WTC11 (cell line): ENCODE data around the gene DGCR8. TPM values are rescaled to one million over a fixed set of nuclear protein-coding genes. Genes with fewer than 3 reads are reported as not detected.
"Not testable (repeated sequence)": the region's sequence is repeated elsewhere in the genome, so short reads cannot be mapped to it uniquely, and the experiment has no call there.

Source experiments
- ATAC-seq: fragments of 200-7000 bp; cut with Tn5 transposase; 2 replicates; pipeline ENCODE4 v1.10.0; 2021; ENCODE audit warnings: mild to moderate bottlenecking, moderate library complexity
- CTCF ChIA-PET: fragments of 300-600 bp; sonication (Branson Sonifier 250); formaldehyde crosslinking; loops from one replicate; lab custom pipeline; 2021; ENCODE audit warnings: antibody characterized with exemption; lab: Charles Lee
- POLR2A ChIA-PET: fragments of 350-600 bp; sonication (Branson Sonifier 250); formaldehyde crosslinking; loops from one replicate; lab custom pipeline; 2021; ENCODE audit warnings: antibody characterized with exemption; lab: Charles Lee
- DNase-seq: peaks from one replicate; pipeline ENCODE4 v3.0.0; 2021; ENCODE audit warnings: low spot score
- H3K27ac Mint-ChIP-seq: 2 replicates; pipeline ENCODE4 v1.8.0; 2021; ENCODE audit warnings: mixed read lengths
- H3K27me3 Mint-ChIP-seq: 2 replicates; pipeline ENCODE4 v1.8.0; 2021; ENCODE audit warnings: low read depth, mild to moderate bottlenecking, moderate library complexity, mixed read lengths
- H3K36me3 Mint-ChIP-seq: 2 replicates; pipeline ENCODE4 v1.8.0; 2021; ENCODE audit warnings: mixed read lengths
- H3K4me1 Mint-ChIP-seq: 2 replicates; pipeline ENCODE4 v1.8.0; 2022; ENCODE audit warnings: mixed read lengths
- H3K4me3 Mint-ChIP-seq: 2 replicates; pipeline ENCODE4 v1.8.0; 2021; ENCODE audit warnings: mild to moderate bottlenecking, moderate library complexity, mixed read lengths
- H3K9me3 Mint-ChIP-seq: 2 replicates; pipeline ENCODE4 v1.8.0; 2021; ENCODE audit warnings: mixed read lengths
- ERG ChIP-seq: fragments of 250-450 bp; sonication (Bioruptor Pico); IDR thresholded peaks from 2 replicates; pipeline ENCODE4 v1.8.0; 2021; ENCODE audit warnings: mild to moderate bottlenecking
- FOXP1 ChIP-seq: sonication (generic); formaldehyde crosslinking; IDR thresholded peaks from 2 replicates; pipeline ENCODE4 v1.8.0; 2022; ENCODE audit warnings: missing genetic modification reagents, mild to moderate bottlenecking, moderate library complexity, borderline replicate concordance
- JUN ChIP-seq: sonication (generic); formaldehyde crosslinking; IDR thresholded peaks from 2 replicates; pipeline ENCODE4 v1.8.0; 2023; ENCODE audit warnings: mild to moderate bottlenecking, missing genetic modification reagents
- MYBL2 ChIP-seq: sonication (generic); formaldehyde crosslinking; IDR thresholded peaks from 2 replicates; pipeline ENCODE4 v1.8.1; 2023; ENCODE audit warnings: mild to moderate bottlenecking, moderate library complexity, missing genetic modification reagents
- OVOL2 ChIP-seq: fragments of 250-450 bp; sonication (Bioruptor Pico); IDR thresholded peaks from 2 replicates; pipeline ENCODE4 v1.9.0; 2021; ENCODE audit warnings: mild to moderate bottlenecking, borderline replicate concordance
- PRDM15 ChIP-seq: sonication (generic); formaldehyde crosslinking; IDR thresholded peaks from 2 replicates; pipeline ENCODE4 v1.8.0; 2022; ENCODE audit warnings: missing genetic modification reagents
- SMAD3 ChIP-seq: sonication (generic); formaldehyde crosslinking; IDR thresholded peaks from 2 replicates; pipeline ENCODE4 v1.8.0; 2022; ENCODE audit warnings: missing genetic modification reagents, mild to moderate bottlenecking, borderline replicate concordance
- SMAD4 ChIP-seq: sonication (generic); formaldehyde crosslinking; IDR thresholded peaks from 2 replicates; pipeline ENCODE4 v1.8.0; 2022; ENCODE audit warnings: mild to moderate bottlenecking, missing genetic modification reagents
- TCF7 ChIP-seq: sonication (generic); formaldehyde crosslinking; IDR thresholded peaks from 2 replicates; pipeline ENCODE4 v1.8.0; 2022; ENCODE audit warnings: mild to moderate bottlenecking, low read depth, missing genetic modification reagents, moderate library complexity
- ZNF416 ChIP-seq: fragments of 250-450 bp; sonication (Bioruptor Pico); IDR thresholded peaks from 2 replicates; pipeline ENCODE4 v1.9.0; 2021; ENCODE audit warnings: mild to moderate bottlenecking, inconsistent platforms
- ZNF671 ChIP-seq: fragments of 250-450 bp; sonication (Bioruptor Pico); IDR thresholded peaks from 2 replicates; pipeline ENCODE4 v1.8.0; 2021; ENCODE audit warnings: mild to moderate bottlenecking
- total RNA-seq: library from RNA; stranded (reverse); gene quantifications from 3 replicates; pipeline ENCODE4 v1.2.3, GENCODE V29; 2021
- TF ChIP-seq, protein P1 (sequence below): sonication (generic); formaldehyde crosslinking; IDR thresholded peaks from 2 replicates; pipeline ENCODE4 v1.8.1; 2022; ENCODE audit warnings: missing genetic modification reagents, borderline replicate concordance
- TF ChIP-seq, protein P2 (sequence below): sonication (generic); formaldehyde crosslinking; IDR thresholded peaks from 2 replicates; pipeline ENCODE4 v1.8.1; 2022; ENCODE audit warnings: low read depth, missing genetic modification reagents, borderline replicate concordance

Gene DGCR8
- total RNA-seq, 1 experiment from 2014 or later, result 55.0 TPM

- TF ChIP-seq PRDM15 (CRISPR knock-in tag) (no peak), ZNF671 (CRISPR knock-in tag) (no peak), JUN (CRISPR knock-in tag) (no peak), OVOL2 (CRISPR knock-in tag) (no peak)
Observed at GRCh38 chr22:20066617-20067383, 13.2 kb upstream of the DGCR8 start (continued).

DNA sequence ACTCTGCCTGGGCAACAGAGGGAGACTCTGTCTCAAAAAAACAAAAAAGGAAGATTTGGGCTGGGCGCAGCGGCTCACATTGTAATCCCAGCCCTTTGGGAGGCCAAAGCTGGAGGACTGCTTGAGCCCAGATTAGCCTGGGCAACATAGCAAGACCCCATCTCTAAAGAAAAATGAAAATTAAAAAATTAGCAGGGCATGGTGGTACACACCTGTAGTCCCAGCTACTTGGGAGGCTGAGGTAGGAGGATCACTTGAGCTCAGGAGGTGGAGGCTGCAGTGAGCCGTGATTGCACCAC lies 12.7 kb upstream of the DGCR8 start:
- H3K4me3 Mint-ChIP-seq, H3K4me1 Mint-ChIP-seq, ATAC-seq, H3K9me3 Mint-ChIP-seq, DNase-seq, H3K36me3 Mint-ChIP-seq, H3K27ac Mint-ChIP-seq, POLR2A ChIA-PET: not testable (repeated sequence)
- CTCF ChIA-PET, result interaction anchor here (1.0 kb wide), 1 partner anchor 26 kb away, joined by 3 read pairs; no protein-coding TSS in a partner anchor
- peaks cover 15% of the 10 kb centered on the region for H3K27me3 Mint-ChIP-seq

DNA sequence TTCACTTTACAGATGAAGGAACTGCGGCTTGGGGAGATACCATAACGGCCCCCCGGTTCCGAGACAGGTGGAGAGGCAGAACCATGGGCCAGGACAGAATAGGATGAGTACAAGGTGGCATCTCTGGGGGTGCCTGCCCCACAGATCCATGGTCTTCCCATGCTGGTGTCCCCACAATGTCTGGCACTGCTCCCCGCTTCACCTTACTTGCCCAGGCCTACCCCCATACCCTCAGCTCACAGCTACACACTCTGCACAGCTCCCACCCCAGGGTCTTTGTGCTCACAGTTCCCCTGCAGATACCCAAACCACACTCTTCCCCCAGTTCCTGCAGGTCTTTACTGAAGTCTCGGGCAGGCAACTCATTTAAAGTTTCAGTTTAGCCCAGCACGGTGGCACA lies 11.4 kb upstream of the DGCR8 start:
- Mint-ChIP-seq H3K27ac (no peak overlapping the region), H3K27me3 (peaks cover 15% of the 10 kb centered on the region), H3K4me3 (no peak overlapping the region), H3K9me3 (no peaks in the 10 kb centered on the region), H3K4me1 (no peaks in the 10 kb centered on the region), H3K36me3 (no peaks in the 10 kb centered on the region)
- ChIA-PET POLR2A (interaction anchor here (0.7 kb wide), 1 partner anchor 49 kb away, joined by 5 read pairs; no protein-coding TSS in a partner anchor), CTCF (no interaction called here)
- ATAC-seq (no peak), DNase-seq (no peak)
- TF ChIP-seq ERG (no peak), SMAD4 (CRISPR knock-in tag) (no peak), FOXP1 (no peak), ZNF416 (no peak), PRDM15 (CRISPR knock-in tag) (no peak), JUN (CRISPR knock-in tag) (no peak), MYBL2 (CRISPR knock-in tag) (no peak), SMAD3 (CRISPR knock-in tag) (no peak), TCF7 (CRISPR knock-in tag) (no peak)
- TF ChIP-seq, protein P1, sequence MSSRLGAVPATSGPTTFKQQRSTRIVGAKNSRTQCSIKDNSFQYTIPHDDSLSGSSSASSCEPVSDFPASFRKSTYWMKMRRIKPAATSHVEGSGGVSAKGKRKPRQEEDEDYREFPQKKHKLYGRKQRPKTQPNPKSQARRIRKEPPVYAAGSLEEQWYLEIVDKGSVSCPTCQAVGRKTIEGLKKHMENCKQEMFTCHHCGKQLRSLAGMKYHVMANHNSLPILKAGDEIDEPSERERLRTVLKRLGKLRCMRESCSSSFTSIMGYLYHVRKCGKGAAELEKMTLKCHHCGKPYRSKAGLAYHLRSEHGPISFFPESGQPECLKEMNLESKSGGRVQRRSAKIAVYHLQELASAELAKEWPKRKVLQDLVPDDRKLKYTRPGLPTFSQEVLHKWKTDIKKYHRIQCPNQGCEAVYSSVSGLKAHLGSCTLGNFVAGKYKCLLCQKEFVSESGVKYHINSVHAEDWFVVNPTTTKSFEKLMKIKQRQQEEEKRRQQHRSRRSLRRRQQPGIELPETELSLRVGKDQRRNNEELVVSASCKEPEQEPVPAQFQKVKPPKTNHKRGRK (CRISPR knock-in tag), result no peak
- TF ChIP-seq, protein P2, sequence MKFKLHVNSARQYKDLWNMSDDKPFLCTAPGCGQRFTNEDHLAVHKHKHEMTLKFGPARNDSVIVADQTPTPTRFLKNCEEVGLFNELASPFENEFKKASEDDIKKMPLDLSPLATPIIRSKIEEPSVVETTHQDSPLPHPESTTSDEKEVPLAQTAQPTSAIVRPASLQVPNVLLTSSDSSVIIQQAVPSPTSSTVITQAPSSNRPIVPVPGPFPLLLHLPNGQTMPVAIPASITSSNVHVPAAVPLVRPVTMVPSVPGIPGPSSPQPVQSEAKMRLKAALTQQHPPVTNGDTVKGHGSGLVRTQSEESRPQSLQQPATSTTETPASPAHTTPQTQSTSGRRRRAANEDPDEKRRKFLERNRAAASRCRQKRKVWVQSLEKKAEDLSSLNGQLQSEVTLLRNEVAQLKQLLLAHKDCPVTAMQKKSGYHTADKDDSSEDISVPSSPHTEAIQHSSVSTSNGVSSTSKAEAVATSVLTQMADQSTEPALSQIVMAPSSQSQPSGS (CRISPR knock-in tag), result no peak
